Measurements from ENCODE around the gene GGT7.
"Not testable (repeated sequence)": the region's sequence is repeated elsewhere in the genome, so short reads cannot be mapped to it uniquely, and the experiment has no call there.

The GGT7 gene

GRCh38 chr20:34834459-34834893 lies 38.2 kb downstream of the GGT7 start:
- peak; percentile 53 for DNase-seq

DNA sequence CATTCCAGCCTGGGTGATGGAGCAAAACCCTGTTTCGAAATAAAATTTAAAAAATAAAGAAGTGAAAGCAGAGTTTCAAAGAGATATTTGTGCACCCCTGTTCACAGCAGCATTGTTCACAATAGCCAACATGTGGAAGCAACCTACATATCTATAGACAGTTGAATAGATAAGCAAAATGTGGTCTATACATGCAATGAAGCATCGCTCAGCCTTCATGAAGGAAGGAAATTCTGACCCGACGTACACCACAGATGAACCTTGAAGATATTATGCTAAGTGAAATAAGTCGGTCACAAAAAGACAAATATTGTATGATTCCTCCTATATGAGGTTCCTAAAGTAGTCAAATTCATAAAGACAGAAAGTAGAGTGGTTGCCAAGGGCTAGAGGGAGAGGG lies 40.7 kb downstream of the GGT7 start:
- DNase-seq, result no peak

DNA sequence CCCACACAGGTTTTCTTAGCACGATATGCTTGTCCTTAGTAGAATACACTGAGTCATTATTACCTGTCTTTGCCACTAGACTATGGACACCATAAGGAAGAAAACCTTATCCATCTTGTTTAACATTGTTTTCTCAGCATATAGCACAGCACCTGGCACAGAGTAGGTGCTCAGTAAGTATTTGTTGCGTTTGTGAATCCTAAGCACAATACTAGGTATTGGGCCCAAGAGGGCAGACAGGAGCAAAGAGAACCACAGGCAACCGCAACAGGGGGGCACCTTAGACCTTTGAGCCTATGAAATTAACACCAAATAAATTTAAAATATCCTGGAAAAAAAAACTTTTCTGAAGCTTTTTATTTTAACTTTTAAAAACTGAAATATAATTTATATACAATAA lies 43.5 kb downstream of the GGT7 start:
- no peak for DNase-seq

GRCh38 chr20:34825530-34826362 lies 46.9 kb downstream of the GGT7 start, which contains the start of gene NCOA6:
Gene NCOA6 (minus strand): TSS chr20:34825651. CDS start chr20:34782355, 43,296 bp downstream.
- peak; percentile 87 for DNase-seq

DNA sequence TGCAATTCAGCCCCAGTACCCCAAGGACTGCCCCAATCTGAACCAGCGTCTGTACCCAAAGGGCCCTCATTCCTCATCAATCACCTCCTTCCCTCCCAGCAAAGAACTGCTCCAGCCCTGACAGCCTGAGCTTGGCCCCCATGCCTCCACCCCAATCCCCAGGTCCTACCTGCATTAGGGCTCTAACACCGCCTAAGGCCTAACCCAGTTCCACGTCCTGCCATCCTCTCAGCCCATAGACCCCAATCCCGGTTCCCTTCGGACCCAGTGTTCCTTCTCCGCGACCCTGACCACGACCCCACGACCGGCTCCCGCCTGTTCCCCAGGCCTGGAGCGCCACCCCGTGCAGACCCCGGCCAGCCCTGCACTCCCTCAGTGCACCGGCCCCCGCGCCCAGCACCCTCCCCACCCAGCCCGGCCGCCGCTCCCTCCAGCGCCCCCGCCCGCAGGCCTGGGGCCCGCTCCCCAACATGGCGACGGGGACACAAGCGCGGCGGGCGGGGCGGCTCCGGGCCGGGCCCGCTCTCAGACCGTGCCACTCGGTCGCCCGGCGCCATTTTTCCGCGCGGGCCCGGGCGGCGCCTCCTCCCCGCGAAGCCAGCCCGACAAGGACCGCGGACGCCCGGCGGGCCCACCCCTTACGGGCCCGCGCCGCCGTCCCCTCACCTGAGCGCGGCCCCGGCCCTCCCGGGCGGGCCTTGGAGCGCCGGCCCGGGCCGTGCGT lies 47.7 kb downstream of the GGT7 start:
- peak; percentile 75 for DNase-seq

GRCh38 chr20:34824452-34824805 lies 48.2 kb downstream of the GGT7 start:
- peak; percentile 84 for DNase-seq

DNA sequence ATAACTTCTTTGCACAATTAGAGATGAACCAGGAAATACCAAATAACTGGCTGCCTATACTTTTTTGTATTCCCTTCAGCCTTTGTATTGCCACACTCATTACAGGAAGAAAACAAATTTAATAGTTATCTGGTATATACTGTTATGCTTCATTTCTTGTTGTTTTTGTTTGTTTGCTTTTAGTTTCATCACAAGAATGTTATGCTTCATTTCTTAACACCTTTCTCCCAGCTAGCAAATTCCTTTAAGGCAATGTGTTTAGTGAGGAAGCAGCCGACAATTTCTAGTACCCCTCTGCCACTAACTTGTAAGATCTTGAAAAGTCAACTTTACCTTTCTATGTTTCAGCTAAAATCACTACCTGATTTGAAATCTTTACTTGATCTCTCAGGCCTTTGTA lies 48.6 kb downstream of the GGT7 start:
- no peak for DNase-seq

DNA sequence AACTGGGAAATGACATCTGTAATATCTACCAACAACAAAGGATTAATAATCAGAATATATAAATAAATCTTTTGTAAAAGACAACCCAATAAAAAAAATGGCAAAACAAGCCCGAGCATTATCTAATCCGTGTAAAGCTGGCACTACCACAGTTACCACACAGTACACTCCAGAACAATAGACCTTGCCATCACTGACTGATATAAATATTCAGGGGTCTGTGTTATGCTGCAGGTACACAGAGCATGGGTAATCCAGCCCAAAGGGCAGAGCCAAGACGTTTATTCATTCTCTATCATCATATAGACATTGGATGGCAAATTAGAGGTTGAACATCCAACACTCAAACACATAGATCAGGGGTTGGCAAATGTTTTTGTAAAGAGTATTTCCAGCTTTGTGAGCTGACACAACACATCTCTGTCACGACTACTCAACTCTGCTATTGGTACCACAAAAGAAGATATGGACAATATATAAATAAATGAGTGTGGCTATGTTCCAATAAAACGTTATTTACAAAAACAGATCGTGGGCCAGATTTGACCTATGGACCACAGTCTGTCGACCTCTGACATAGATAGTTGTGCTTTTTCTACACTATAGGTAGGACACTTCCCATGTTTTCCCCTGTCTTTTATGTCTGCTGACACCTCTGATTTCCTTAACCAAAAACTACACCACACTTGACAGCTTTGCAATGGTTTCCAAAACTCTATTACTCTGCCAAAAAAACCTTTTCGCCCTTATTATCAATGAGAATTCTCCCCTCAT lies 51.7 kb downstream of the GGT7 start:
- no peak for DNase-seq

GRCh38 chr20:34817801-34818200 lies 54.9 kb downstream of the GGT7 start:
- no peak for DNase-seq

GRCh38 chr20:34817072-34817471 lies 55.6 kb downstream of the GGT7 start:
- no peak for DNase-seq

DNA sequence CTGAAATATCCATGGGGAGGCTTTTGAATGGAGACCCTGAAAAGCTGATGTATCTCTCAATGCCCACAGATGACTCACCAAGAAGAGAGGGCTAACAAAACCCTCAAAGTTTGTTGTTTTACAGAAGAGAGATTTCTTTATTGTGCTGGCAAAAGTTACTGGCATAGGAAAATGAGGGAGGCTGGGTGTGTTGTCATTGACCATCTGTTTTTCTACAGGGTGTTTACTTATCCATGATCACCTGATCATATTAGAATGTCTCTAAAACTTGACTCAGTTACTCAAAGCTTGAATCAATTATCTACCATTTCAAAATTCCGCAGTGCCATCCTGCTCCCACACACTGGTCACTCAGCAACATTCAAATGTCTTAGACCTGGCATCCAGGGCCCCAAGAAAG lies 57.0 kb downstream of the GGT7 start:
- DNase-seq, result no peak

DNA sequence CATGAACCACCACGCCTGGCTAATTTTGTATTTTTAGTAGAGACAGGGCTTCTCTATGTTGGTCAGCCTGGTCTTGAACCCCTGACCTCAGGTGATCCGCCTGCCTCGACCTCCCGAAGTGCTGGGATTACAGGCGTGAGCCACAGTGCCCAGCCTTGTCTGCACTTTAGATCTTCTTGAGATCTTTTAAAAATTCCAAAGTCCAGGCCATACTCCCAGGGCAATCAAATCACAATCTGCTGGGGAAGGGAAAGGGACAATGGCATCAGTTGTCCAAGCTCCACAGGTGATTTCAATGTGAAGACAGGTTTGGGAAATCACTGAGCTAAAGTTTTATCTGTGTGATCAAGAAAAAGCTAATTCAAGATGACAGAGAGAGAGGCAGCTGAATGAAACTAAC lies 64.1 kb downstream of the GGT7 start:
- no peak for DNase-seq

GRCh38 chr20:34807944-34808465 lies 64.7 kb downstream of the GGT7 start:
- DNase-seq, result not testable (repeated sequence)

DNA sequence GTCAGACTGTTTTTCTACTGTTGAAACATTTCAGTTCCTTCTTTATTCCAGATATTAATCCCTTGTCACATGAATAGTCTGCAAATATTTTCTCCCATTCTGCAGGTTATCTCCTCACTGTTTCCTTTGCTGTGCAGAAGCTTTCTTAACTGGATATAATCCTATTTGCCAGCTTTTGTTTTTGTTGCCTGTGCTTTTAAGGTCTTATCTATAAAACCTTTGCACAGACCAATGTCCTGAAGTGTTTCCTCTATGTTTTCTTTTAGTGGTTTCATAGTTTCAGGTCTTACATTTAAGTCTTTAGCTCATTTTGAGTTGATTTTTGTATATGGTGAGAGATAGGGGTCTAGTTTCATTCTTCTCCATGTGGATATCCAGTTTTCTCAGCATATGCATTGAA lies 66.4 kb downstream of the GGT7 start:
- DNase-seq, result no peak

DNA sequence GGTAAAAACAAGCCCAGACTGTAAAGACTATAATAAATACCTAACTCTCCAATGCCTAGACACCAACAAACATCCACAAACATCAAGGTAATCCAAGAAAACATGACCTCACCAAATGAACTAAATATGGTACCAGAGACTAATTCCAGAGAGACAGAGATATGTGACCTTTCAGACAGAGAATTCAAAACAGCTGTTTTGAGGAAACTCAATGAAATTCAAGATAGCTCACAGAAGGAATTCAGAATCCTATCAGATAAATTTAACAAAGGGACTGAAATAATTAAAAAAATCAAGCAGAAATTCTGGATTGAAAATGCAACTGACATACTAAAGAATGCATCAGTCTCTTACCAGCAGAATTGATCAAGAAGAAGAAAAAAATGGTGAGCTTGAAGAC lies 73.8 kb downstream of the GGT7 start:
- DNase-seq, result no peak

DNA sequence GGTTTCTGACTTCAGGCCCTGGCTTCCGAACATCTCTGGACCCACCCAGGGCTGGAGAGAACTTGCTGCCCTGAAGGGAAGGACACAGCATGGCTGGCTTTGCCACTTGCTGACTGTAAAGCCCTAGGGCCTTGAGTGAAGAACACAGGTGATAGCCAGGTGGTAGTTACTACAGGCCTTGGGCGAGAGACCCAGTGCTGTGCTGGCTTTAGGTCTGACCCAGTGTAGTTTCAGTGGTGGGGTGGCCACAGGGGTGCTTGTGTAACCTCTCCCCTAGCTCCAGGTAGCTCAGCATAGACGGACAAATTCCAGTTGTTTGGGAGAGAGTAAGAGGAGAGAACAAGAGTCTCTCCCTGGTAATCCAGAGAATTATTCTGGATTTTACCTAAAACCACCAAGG lies 74.3 kb downstream of the GGT7 start:
- DNase-seq, result no peak

DNA sequence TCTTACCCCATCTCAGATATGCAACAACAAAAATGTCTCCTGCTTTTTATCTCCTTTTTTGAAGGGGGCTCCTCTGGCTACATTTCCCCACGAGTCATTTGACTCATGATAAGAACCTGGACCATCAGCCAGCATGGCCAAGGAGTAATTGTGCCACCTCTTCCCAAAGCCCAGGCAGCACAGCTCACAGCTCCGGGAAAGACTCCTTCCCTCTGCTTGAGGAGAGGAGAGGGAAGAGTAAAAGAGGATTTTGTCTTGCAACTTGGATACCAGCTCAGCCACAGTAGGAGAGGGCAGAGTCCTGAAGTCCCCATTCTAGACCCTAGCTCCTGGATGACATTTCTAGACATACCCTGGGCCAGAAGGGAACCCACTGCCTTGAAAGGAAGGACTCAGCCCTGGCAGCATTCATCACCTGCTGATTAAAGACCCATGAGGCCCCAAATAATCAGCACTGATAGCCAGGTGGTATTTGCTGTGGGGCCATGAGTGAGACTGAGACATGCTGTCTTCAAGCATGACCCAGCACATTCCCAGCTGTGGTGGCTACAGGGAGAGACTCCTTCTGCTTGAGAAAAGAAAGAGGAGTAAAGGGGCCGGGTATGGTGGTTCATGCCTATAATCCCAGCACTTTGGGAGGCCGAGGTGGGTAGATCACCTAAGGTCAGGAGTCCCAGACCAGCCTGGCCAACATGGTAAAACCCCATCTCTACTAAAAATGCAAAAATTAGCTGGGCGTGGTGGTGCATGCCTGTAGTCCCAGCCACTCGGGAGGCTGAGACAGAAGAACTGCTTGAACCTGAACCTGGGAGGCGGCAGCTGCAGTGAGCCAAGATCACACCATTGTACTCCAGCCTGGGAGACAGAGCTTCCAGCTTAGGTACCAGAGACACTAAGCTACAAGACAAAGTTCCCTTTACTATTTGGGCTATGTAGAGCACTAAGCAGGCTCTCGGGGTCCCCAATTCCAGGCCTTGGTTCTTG lies 75.4 kb downstream of the GGT7 start:
- no peak for DNase-seq

All from CD4-positive, alpha-beta T cell treated with Interleukin-10 for 1 hour (primary cell).